Amniotic epithelial cell (primary cell): ENCODE data around the gene VEGFA.

Experiments
- DNase-seq: peaks from one replicate; pipeline ENCODE4 v3.0.0-alpha.2; 2010; ENCODE audit warnings: low read depth

VEGFA gene

DNA sequence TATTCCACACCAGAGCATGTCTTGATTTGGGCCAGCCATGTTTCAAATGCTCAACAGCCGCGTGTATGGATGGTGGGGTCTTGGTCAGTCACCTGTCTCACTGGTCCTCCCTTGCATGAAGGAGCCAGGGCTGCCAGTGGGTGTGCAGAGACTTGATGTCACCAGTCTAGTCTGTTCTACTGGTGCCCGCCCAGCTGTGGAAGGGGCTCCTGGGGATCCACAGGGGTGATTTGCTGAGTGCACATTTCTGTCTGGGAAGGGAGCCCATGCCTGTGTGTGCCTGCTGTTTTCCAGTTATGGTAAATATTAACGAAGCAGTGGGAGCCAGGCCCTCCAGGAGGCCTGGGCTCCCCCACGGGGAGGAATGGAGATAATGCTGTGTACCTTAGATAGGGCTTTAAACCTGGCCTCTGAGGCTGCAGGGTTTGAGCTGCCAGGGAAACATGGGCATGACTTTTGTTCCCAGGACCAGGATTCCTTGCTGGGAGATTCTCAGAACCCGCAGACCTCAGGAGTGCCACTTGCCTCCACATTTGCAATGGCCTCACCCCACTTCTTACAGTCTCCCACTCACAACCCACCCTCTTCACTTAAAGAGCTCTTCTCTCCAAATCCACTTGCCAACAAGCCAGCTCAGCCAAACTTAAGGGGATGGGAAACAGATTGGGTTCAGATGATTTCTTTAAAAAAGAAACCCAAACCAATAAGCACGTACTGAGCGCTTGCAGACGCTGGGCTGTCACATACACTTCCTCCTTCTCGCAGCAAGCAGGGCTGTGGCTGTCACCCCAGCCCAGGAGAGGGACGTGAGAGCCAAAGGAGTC lies 54.1 kb downstream of the VEGFA start:
- DNase-seq: no peak

DNA sequence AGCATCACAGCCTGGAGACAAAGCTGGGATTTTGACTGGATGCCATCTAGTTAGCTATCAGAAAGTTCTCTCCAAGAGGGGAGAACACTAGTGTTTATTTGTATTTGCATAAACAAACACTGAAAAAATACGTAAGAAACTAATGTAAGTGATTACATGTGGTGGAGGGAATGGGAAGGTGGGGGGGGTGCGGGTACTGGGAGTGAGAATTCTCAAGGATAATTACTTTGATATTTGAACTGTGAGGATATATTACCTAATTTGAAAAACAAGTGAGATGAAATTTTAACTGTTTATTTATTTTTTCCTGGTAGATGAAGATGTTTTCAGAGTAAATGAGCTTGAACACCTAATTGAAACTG lies 54.7 kb downstream of the VEGFA start:
- no peak for DNase-seq

DNA sequence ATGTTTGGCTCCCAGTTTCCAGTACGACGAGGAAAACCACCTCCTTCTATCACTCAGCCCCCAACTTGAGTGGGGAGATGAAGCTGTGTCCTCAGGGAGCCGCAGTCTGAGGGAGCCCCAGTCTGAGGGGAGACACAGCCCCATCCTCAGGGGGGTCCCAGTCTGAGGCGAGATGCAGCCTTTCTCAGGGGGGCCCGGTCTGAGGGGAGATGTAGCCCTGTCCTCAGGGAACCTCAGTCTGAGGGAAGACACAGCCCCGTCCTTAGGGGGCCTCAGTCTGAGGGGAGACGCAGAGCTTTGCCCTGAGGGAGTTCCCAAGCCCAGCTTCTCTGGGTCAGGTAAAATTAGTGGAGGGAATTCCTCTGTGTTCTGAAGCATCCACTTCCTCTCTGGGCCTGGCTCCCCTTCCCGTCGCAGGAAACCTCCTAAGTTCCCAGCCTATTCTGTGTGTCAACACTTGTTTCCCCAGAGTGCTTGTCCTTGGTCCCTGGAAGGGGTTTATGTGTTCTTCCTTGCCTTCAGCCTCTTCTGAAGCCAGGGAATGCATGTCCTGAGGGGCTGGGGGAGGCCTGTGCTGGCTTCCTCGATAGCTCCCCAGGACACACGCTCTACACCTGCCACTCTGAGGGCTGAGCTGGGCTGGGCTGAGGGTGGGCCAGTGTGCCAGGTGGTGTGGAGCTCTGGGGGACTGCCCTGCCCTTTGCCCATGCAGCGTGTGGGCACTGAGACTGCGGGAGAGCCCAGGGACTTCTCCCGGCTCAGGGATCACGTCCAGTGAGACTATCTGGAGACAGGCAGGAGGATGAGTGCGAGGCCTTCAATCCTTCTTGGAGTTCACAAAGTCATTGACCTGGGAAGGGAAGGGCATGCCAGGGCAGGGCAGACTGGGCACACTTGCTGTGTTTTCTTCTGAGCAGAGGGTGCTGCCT lies 55.4 kb downstream of the VEGFA start:
- DNase-seq: no peak

DNA sequence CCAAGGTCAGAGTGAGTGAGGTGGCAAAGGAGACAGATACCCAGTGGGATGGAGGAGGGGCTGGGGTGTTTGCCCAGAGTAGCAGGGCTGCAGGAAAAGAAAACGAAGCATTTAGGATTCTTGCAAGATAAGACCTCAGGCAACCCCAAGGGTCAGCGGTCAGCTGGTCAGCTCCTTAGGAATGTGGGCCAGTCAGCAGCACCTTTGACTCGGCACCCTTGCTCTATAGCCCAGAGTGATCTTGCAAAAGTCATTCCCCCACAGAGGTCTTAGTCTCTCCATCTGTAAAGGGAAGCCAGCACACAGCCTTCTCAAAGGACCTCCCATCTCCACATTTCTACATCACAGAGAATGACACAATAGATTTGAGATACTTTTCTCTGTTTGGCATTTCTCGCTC lies 56.7 kb downstream of the VEGFA start:
- DNase-seq: no peak

DNA sequence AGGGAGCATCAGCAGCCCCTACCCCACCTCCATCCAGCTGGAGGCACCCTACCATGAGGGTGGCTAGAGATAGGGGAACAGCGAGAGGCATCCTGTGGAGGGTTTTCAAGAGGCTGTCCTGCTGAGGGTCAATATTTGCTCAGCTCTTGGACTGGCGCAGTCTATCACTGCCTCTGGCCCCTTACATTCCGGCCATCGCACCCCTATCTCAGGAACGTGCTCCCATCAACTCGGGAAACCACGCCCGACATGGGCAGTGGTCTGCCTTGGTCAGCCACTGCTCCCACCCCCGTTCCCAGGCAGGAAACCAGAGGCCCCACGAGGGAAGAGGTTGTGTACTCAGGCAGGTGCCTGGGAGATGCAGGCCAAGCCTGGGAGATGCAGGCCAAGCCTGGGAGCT lies 57.9 kb downstream of the VEGFA start:
- DNase-seq: no peak

DNA sequence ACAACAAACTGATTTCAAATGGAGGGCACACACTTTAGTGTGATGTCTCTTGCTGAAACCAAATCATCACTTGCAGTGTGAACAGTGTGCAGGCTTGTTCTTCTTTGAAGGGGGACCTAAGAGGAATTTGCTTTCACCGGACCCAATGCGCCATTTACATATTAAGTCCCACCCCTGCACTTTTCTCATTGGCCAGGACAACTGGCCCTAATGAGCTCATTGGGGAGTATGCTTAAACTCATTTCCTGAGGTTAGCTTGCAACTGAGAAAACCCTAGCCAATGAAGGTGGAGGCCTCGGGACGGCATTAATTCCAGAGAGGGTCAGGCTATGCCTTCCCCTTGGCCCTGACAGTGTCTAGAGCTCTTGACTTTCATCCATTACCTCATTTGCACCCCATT lies 58.7 kb downstream of the VEGFA start:
- no peak for DNase-seq

DNA sequence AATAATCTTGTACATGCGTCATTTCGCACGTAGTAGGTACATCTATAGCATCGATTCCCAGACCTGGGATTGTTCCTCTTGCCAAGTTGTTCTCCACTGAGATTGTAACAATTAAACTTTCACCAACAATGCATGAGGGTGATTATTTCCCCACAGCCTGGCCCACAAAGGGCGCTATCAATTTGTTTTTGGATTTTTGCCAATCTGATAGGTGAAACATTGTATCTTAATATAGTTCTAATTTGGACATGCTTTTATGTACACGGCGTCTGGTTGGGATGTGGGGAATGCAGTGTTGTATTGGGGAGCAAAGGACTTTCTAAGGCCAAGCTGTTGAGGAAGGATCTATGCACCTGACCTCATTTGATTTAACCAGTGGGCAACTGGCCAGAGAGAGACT lies 59.5 kb downstream of the VEGFA start:
- no peak for DNase-seq

DNA sequence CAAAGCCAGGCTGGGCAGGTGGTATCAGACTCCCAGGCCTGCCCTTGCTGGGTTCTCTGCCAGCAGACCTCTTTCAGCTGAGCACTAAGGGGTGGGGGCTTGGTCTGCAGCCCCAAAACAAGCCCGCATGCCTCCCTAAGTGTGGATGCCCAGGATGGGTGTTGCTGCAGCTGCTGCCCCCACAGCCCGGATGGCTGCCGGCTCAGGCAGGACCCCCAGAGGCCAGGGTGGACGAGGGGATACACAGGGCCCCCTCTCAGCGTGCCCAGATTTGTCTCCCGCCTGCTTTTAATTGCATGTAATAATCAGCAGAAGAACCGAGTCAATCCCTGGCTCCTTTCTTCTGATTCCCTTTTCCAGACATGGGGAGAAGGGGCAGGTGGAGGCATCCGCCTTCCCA lies 60.8 kb downstream of the VEGFA start:
- no peak for DNase-seq

DNA sequence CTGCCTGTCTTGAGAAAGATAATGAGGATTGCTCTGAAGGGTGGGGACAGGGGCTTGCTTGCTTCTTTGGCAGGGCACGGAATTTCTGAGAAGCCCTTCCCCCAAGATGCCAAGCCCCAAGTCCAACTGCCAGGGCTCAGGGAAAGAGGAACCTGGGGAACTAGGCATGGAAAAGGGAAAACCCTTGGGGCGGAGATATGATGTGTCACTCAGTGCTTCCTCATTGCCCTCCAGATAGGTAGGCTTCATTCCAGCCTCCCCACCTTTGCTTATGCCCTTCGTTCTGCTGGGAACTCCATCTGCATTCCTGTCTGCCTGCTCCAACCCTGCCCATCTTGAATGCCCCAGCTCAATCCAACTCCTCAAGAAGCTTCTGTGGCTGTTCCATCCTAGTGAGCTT lies 61.2 kb downstream of the VEGFA start:
- DNase-seq: no peak

DNA sequence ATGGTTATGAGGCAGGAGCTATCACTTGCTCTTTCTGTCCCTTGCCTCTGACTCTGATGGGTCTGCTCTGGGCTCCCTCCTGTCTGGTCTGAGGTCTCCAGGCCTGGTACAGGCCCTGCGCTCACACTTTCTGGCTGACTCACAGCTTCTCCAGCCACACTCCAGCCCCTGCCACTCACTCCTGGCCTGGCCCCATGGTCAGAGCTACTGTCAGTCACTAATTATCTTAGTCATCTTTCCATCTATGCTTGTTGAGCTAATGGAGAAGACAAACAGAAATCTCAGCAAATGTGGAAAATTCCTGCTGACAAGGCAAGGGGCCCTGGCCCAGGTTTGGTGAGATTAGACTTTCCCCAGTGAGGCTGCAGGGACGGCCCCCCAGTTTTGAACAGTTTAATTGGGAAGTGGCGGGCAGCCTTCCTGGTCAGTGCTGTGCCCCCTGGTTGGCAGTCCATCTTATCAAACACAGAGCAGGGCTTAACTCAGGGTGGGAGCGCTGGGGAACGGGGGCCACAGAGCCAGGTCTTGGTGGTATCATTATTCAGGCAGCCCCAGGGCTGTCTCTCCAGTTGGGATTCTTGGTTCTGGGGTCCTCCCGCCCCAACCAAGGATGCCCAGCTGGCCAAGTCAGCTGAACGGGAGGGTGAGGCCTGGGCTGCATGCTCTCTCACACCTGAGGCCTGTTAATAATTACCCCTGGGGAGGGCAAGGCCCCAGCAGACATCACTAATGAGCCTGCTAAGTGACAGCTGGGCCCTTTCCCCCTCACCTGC lies 63.4 kb downstream of the VEGFA start:
- DNase-seq: peak; percentile 85

DNA sequence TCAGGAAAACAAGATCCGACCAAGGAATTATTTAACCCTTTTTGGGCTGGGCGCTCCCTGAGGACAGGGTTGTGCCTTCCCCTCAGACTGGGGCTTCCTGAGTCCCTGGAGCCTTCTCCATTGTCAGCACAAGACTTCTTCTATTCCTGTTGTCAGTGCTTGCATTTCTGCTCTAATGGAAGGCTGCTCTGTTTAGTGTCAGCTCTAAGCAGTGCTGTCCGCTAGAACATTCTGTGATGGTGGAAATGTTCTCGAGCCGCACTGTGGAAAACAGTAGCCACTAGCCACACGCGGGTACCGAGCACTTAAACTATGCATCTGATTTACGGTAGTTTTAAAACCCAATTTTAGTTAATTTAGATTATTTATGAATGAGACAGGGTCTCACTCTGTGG lies 64.0 kb downstream of the VEGFA start:
- DNase-seq: no peak

DNA sequence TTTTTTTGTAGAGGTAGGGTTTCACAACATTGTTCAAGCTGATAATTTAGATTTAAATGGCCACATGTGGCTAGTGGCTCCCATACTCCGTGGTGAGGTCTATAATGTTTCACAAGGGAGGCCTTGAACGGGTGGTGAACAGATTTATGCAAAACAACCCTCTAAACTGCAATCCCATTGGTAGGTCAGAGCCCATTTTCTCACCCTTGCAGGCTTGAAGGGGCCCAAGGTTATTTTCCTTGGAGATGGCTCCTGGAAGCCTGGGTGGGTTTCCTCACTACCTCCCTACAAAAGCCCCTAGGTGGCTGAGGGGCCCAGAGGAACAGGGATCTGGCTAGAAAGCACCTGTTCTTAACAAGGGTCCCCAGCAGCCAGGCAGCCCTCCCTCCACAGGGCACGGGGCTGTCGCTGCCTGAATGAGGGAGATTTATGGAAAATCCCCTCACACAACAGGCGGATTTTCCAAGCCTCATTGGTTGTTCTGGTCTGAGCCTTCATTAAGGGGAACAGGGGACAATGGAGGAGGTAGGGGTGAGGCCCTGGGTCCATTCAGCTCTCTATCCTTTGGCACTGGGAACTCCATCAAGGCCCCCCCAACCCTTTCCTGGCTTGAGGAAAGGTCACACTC lies 64.6 kb downstream of the VEGFA start:
- no peak for DNase-seq

DNA sequence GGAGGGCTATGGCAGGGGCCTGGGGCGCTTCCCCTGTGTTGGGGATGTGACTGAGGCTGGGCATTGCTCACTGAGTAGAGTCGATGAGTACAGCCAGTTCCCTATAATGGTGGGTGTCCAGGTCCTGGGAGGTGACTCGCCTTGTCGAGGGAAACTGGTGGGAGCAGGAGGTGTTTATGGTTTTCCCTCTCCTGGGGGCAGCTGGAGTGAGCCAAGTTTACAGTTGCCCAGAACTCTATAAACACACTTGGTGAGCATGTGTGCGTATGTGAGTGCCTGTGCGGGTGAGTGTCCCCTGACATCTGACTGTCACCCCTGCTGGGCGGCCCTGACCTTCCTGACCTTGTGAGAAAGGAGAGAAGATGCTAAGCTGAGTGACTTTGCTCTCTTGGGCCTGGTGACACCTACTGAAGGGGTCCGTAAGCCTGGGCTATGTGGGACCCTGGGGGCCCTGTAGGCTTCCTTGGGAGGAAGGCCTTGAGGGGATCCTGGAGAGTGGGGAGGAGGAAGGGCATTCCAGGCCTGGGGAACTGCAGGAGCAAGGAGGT lies 65.9 kb downstream of the VEGFA start:
- no peak for DNase-seq
